ENCODE results near the gene NTSR1. TPM values are rescaled to one million over a fixed set of nuclear protein-coding genes. Genes with fewer than 3 reads are reported as not detected.

Gene NTSR1
- polyA plus RNA-seq, 1 donor from 2014 or later = 0.05 TPM

GRCh38 chr20:62811320-62811719 lies 102.7 kb downstream of the NTSR1 start:
- Histone ChIP-seq H4K20me1 (ENCODE audit: insufficient read depth) (no peaks in the 10 kb centered on the region), H3K9ac (ENCODE audit: low read length) (no peak overlapping the region), H3K4me2 (ENCODE audit: low read length) (no peak overlapping the region), H3K36me3 (ENCODE audit: insufficient read depth, low read length) (no peaks in the 10 kb centered on the region), H3K27ac (ENCODE audit: low read length) (no peak overlapping the region), H3K27me3 (ENCODE audit: insufficient read depth, low read depth, low read length) (peaks cover 10% of the 10 kb centered on the region), H3K79me2 (replicated peaks; ENCODE audit: insufficient read depth, low read length) (no peaks in the 10 kb centered on the region), H3K9me3 (ENCODE audit: low read length) (no peaks in the 10 kb centered on the region), H3F3A (ENCODE audit: insufficient read depth, low read length, poor library complexity, severe bottlenecking) (no peaks in the 10 kb centered on the region), H2AFZ (ENCODE audit: low read depth, low read length) (no peak overlapping the region), H3K9me2 (ENCODE audit: insufficient read depth, low read length) (no peaks in the 10 kb centered on the region), H3K4me3 (ENCODE audit: low read length) (no peak overlapping the region)
- TF ChIP-seq SMC3 (conservative IDR thresholded peaks at IDR 0.05; ENCODE audit: poor library complexity) (no peak), RAD21 (conservative IDR thresholded peaks at IDR 0.05) (no peak), EZH2 (IDR thresholded peaks at IDR 0.05; ENCODE audit: borderline replicate concordance, insufficient read depth, low read length, poor library complexity, severe bottlenecking) (no peak), POLR2AphosphoS5 (IDR thresholded peaks at IDR 0.05) (no peak), MXI1 (conservative IDR thresholded peaks at IDR 0.05; ENCODE audit: poor library complexity, severe bottlenecking) (no peak), EP300 (conservative IDR thresholded peaks at IDR 0.05; ENCODE audit: poor library complexity, severe bottlenecking) (no peak), TAF1 (IDR thresholded peaks at IDR 0.05; ENCODE audit: low read depth) (no peak)
- TF ChIP-seq, protein P1, sequence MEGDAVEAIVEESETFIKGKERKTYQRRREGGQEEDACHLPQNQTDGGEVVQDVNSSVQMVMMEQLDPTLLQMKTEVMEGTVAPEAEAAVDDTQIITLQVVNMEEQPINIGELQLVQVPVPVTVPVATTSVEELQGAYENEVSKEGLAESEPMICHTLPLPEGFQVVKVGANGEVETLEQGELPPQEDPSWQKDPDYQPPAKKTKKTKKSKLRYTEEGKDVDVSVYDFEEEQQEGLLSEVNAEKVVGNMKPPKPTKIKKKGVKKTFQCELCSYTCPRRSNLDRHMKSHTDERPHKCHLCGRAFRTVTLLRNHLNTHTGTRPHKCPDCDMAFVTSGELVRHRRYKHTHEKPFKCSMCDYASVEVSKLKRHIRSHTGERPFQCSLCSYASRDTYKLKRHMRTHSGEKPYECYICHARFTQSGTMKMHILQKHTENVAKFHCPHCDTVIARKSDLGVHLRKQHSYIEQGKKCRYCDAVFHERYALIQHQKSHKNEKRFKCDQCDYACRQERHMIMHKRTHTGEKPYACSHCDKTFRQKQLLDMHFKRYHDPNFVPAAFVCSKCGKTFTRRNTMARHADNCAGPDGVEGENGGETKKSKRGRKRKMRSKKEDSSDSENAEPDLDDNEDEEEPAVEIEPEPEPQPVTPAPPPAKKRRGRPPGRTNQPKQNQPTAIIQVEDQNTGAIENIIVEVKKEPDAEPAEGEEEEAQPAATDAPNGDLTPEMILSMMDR (IDR thresholded peaks at IDR 0.05; ENCODE audit: poor library complexity, severe bottlenecking) = no peak
- TF ChIP-seq, protein P2, sequence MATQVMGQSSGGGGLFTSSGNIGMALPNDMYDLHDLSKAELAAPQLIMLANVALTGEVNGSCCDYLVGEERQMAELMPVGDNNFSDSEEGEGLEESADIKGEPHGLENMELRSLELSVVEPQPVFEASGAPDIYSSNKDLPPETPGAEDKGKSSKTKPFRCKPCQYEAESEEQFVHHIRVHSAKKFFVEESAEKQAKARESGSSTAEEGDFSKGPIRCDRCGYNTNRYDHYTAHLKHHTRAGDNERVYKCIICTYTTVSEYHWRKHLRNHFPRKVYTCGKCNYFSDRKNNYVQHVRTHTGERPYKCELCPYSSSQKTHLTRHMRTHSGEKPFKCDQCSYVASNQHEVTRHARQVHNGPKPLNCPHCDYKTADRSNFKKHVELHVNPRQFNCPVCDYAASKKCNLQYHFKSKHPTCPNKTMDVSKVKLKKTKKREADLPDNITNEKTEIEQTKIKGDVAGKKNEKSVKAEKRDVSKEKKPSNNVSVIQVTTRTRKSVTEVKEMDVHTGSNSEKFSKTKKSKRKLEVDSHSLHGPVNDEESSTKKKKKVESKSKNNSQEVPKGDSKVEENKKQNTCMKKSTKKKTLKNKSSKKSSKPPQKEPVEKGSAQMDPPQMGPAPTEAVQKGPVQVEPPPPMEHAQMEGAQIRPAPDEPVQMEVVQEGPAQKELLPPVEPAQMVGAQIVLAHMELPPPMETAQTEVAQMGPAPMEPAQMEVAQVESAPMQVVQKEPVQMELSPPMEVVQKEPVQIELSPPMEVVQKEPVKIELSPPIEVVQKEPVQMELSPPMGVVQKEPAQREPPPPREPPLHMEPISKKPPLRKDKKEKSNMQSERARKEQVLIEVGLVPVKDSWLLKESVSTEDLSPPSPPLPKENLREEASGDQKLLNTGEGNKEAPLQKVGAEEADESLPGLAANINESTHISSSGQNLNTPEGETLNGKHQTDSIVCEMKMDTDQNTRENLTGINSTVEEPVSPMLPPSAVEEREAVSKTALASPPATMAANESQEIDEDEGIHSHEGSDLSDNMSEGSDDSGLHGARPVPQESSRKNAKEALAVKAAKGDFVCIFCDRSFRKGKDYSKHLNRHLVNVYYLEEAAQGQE (IDR thresholded peaks at IDR 0.05; ENCODE audit: borderline replicate concordance) = no peak

- Histone ChIP-seq H3K9me2 (ENCODE audit: insufficient read depth, low read length) (no peaks in the 10 kb centered on the region), H3K27ac (ENCODE audit: low read length) (no peak overlapping the region), H3K9me3 (ENCODE audit: low read length) (no peaks in the 10 kb centered on the region), H3K9ac (ENCODE audit: low read length) (no peak overlapping the region), H3F3A (ENCODE audit: insufficient read depth, low read length, poor library complexity, severe bottlenecking) (no peaks in the 10 kb centered on the region), H2AFZ (ENCODE audit: low read depth, low read length) (no peak overlapping the region), H3K4me3 (ENCODE audit: low read length) (no peak overlapping the region), H4K20me1 (ENCODE audit: insufficient read depth) (no peaks in the 10 kb centered on the region), H3K27me3 (ENCODE audit: insufficient read depth, low read depth, low read length) (peaks cover 14% of the 10 kb centered on the region), H3K79me2 (replicated peaks; ENCODE audit: insufficient read depth, low read length) (no peaks in the 10 kb centered on the region), H3K4me2 (ENCODE audit: low read length) (no peak overlapping the region), H3K36me3 (ENCODE audit: insufficient read depth, low read length) (no peaks in the 10 kb centered on the region)
- TF ChIP-seq EP300 (conservative IDR thresholded peaks at IDR 0.05; ENCODE audit: poor library complexity, severe bottlenecking) (no peak), TAF1 (IDR thresholded peaks at IDR 0.05; ENCODE audit: low read depth) (no peak), RAD21 (conservative IDR thresholded peaks at IDR 0.05) (no peak), POLR2AphosphoS5 (IDR thresholded peaks at IDR 0.05) (no peak), EZH2 (IDR thresholded peaks at IDR 0.05; ENCODE audit: borderline replicate concordance, insufficient read depth, low read length, poor library complexity, severe bottlenecking) (no peak), MXI1 (conservative IDR thresholded peaks at IDR 0.05; ENCODE audit: poor library complexity, severe bottlenecking) (no peak), SMC3 (conservative IDR thresholded peaks at IDR 0.05; ENCODE audit: poor library complexity) (no peak)
- TF ChIP-seq, protein P1 (IDR thresholded peaks at IDR 0.05; ENCODE audit: poor library complexity, severe bottlenecking) = no peak
- TF ChIP-seq, protein P2 (IDR thresholded peaks at IDR 0.05; ENCODE audit: borderline replicate concordance) = no peak
Measured at GRCh38 chr20:62811720-62812119, 103.1 kb downstream of the NTSR1 start.

All from neural cell (in vitro differentiated cells).